Prostate gland (tissue), 2 donors: ENCODE measurements around the gene SV2B.

Source experiments
- POLR2A ChIP-seq: fragments of 450-650 bp; IDR thresholded peaks from one replicate; pipeline ENCODE4 v1.6.1; 2016; ENCODE audit warnings: antibody characterized with exemption, mild to moderate bottlenecking
- TF ChIP-seq, protein P1 (sequence below), 4 experiments: fragments of 200-600 bp in 2 of 4; fragments of 450-650 bp in 2 of 4; sonication (generic) in 2 of 4; IDR thresholded peaks; 1 replicate in 3 of 4; 2 replicates in 1 of 4; pipeline ENCODE4 v1.5.1; 2016 to 2019; ENCODE audit warnings: antibody characterized with exemption in 4 of 4, mild to moderate bottlenecking in 2 of 4, moderate library complexity in 2 of 4

DNA sequence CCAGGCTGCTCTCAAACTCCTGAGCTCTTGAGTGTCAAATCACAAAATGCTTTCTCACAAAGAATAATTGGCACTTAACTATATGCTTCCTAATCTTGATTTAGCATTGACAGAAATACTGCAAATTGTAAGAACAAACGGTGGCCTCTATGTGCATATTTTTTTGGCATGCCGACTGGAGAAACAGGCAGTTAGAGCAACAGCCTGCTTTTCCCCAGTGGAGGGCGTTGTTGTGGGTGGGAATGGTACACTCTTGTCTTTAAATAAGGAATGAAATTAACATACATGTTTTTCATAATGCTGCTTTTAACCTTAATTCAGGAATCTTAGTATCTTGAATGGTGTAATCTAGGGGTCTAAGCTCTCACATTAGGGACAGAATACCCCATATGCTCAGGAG lies 31.1 kb upstream of the SV2B start:
- TF ChIP-seq, protein P1, sequence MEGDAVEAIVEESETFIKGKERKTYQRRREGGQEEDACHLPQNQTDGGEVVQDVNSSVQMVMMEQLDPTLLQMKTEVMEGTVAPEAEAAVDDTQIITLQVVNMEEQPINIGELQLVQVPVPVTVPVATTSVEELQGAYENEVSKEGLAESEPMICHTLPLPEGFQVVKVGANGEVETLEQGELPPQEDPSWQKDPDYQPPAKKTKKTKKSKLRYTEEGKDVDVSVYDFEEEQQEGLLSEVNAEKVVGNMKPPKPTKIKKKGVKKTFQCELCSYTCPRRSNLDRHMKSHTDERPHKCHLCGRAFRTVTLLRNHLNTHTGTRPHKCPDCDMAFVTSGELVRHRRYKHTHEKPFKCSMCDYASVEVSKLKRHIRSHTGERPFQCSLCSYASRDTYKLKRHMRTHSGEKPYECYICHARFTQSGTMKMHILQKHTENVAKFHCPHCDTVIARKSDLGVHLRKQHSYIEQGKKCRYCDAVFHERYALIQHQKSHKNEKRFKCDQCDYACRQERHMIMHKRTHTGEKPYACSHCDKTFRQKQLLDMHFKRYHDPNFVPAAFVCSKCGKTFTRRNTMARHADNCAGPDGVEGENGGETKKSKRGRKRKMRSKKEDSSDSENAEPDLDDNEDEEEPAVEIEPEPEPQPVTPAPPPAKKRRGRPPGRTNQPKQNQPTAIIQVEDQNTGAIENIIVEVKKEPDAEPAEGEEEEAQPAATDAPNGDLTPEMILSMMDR (IDR thresholded peaks at IDR 0.05): no peak
- no peak for TF ChIP-seq POLR2A
